SKM-1 (cell line): ENCODE data around the gene RNF13.
"Not testable (repeated sequence)": the region's sequence is repeated elsewhere in the genome, so short reads cannot be mapped to it uniquely, and the experiment has no call there.

Experiments
- DNase-seq: peaks from one replicate; lab custom pipeline; 2025; ENCODE audit not compliant: unreplicated experiment; lab: John Stamatoyannopoulos, UW

RNF13 gene

DNA sequence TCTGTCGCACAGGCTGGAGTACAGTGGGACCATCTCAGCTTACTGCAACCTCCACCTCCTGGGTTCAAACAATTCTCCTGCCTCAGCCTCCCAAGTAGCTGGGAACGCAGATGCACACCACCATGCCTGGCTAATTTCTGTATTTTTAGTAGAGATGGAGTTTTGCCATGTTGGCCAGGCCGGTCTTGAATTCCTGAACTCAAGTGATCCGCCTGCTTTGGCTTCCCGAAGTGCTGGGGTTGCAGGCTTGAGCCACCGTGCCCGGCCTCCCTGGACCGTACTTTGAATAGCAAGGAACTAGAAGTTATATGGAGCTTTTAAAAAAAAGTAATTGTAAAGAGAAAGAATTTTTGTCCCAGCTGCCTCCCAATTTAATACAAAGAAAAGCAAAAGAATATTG, 12.3 kb upstream of the RNF13 start:
- DNase-seq = no peak

DNA sequence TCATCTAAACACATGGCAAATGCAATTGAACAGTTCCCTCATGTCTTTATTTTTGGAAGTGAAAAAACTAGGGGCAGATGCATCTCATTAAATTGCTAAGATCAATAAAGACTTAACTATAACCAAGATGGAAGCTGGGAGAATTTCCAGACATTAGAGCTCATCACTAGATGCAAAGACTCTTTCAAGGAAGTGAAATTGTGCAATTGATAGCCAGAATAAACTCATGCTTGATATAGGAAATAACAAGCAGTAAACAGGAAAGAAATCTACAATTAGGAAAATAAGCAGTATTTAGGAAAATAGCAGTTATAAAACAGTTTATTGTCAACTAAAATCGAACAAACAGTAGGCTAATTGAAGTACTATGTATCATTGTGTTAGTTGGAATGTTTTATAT, 11.8 kb upstream of the RNF13 start:
- no peak for DNase-seq

DNA sequence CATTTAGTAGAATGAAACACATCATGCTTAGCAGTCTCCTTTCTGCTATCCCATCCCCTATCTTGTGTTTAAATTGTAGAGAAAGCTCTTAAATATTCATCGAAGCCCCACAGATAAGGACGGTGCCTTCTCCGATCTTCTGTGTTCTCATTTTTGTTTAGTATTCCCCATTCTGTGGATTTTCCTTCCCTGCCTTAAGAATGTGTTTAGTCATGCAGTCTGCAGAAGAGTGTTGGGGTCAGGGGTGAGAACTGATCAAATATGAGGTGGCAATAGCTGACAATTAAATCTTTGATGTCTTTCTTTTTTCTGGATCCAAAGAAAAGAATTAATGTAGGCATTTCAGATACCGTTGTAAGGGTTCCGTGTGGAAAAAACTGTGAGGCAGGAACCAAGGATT, 11.4 kb upstream of the RNF13 start:
- DNase-seq = no peak

DNA sequence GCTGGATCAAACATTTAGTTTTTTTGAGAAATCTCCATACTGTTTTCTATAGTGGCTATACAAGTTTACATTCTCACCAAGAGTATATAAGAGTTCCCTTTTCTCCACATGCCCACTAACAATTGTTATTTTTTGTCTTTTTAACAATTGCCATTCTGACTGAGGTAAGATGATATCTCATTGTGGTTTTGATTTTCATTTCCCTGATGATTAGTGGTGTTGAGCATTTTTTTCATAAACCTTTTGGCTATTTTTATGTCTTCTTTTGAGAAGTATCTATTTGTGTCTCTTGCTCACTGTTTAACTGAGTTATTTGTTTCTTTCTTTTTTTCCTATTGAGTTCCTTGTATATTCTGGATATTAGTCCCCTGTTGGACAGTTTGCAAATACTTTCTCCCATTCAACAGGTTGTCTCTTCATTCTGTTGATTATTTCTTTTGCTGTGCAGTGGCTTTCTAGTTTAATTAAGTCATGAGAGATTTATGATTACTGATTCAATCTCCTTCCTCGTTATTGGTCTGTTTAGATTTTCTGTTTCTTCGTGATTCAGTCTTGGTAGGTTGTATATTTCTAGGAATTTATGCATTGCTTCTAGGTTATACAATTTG, 6.7 kb upstream of the RNF13 start:
- DNase-seq = no peak

DNA sequence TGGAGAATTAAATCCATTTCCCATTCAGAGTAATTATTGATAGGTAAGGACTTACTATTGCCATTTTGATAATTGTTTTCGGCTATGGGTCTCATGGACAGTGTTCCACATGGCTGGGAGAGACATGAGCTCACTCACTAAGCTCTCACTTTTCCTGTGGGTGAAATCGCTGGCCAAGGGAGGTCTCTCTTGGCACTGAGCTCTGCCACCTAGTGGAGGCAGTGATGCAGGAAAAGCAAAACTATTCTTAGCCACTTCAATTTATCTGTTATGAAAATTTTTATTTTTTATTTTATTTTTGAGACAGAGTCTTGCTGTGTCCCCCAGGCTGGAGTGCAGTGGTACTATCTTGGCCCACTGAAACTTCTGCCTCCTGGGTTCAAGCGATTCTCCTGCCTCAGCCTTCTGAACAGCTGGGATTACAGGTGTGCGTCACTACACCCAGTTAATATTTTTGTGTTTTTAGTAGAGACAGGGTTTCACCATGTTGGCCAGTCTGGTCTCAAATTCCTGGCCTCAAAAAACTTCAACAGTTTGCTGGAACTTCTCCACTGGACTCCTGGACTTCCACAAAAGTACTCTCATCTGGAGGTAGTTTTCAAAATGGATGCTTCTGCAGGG, 4.7 kb upstream of the RNF13 start:
- DNase-seq = peak; percentile 64

DNA sequence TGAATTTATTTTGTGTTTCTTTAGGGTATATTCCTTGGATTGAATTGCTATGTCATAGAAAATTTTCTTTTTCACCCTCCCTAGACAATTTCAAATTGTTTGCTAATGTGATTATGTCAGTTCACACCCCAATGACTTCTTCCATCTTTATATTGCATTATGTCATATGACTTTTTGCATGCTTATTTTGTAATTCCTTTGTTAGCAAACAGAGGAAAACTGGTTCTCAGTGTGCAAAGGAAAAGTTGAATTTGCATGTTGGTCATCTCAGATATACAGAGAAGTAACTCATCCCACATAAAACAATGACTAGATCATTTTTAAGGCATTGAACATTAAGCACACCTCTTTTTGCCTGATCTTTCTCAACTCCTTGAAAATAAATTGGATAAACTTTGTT, 3.3 kb upstream of the RNF13 start:
- DNase-seq = no peak

DNA sequence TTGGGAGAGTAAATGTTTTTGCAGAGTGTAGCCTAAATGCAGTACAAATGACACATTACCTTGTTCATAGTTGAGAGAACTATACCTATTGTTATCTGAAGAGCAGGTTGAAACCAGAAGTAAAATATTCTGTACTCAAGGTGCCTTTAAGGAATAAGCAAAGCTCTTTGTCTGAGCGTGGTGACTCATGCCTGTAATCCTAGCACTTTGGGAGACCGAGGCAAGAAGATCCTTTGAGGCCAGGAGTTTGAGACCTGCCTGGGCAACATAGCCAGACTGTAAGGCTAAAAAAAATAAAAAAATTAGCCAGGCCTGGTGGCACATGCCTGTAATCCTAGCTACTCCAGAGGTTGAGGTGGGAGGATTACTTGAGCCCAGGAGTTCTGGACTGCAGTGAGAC, 2.2 kb upstream of the RNF13 start:
- no peak for DNase-seq

DNA sequence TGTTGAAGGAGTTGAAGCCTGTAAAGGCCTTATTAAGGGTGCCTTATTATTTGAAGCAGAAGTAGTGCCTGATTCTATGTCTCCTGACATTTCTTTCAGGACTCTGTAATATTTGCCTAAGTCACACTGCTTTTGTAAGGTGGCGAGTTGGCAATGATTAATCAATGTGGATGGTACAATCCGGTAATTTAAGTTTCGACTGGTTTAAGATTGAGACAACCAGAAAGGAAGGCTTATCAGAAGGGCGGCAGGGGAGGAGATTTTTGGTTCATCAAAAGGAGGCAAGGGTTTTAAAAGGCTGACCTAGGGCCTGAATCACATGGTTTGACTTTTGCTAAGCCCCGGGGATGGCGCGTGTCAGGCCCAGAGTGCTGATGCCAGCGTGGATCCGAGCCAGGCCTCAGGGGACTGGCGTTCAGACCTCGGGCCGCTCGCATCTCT, 830 bp upstream of the RNF13 start:
- no peak for DNase-seq

DNA sequence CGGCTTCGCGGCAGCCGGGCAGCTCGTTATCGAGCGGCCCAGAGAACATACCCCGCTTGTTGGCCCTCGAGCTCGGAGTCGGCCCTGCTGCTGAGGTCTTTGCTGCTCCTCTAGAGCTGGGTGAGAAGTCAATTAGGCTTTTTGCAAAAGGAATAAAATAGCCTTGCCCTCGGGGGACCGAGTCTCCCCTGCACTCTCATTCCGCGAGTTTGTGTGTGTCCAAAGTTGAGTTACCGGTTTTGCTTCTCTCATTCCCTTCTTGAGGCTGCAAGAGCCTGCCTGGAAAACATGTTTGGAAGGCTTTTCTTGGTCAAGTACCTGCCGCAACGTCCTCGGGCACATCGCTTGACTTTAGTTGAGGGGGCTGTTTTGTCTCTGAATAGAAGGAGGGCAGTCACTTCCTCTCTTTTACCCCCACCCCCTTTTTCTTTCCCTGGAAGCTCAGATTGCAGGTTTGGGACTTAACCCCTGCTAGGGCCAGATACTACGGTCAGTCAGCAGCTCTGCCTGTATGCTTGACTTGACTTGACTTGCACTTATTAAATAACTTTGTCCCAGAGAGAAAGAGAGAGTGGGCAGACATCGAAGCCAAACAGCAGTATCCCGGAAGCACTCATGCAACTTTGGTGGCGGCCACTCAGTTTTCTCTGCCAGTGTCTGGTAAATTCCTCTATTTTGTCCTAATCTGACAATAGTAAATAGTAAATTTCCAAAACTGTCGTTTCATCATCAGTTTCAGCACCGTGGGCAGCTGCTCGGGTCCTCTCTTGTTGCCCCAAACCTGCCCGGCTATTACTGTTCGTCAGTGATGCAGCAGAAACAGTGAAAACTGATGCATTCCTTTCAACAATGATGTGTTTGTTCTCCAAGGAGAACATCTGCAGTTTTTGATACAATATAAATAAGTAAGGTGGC, 609 bp downstream of the RNF13 start:
- no peak for DNase-seq

DNA sequence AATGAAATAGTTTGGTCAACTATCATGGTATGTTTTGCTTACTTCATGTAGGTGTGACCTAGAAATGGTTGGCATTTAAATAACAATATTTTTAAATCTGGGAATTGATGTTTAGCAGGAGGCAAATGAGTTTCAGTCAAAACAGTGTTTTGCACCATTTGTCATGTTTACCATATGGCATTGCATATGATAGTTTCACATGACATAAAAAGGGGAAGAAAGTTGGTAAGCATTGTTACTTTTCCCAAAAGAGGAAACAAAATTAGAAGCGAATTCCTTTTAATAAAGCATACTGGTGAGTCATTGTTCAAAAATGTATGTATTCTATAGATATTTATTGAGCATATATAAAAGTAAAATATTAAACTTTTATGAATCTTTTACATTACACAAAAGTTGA, 2.3 kb downstream of the RNF13 start:
- peak; percentile 8 for DNase-seq

DNA sequence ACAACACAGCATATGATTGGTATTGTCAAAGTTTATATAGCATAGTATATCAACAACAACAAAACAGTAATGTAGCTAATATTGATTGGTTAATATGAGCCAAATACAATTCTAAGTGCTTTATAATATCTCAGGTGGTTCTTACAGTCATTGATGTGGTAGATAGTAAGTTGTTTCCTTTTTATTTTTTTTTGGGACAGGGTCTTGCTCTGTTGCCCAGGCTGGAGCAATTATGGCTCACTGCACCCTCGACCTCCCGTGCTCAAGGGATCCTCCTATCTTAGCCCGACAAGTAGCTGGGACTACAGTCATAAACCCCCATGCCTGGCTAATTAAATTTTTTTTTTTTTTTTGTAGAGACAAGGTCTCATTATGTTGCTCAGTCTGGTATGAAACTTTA, 2.7 kb downstream of the RNF13 start:
- no peak for DNase-seq

DNA sequence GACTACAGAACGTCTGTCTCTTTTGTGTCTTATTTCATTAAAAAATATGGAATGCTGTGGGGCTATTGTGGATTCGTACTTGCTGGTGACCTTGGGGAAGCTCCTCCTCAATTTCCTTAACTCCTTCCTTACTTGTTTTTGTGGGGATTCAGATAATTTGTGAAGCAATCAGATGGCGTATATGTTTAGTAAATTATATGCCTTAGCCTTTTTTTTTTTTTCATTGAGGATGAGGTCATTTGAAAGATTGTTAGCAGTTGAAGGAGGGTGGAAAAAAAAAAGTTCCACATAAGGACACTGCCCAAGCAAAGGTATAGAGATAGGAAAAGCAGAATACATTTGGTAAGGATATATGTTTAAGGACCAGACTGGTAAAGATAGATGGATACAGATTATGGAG, 3.3 kb downstream of the RNF13 start:
- DNase-seq = no peak

DNA sequence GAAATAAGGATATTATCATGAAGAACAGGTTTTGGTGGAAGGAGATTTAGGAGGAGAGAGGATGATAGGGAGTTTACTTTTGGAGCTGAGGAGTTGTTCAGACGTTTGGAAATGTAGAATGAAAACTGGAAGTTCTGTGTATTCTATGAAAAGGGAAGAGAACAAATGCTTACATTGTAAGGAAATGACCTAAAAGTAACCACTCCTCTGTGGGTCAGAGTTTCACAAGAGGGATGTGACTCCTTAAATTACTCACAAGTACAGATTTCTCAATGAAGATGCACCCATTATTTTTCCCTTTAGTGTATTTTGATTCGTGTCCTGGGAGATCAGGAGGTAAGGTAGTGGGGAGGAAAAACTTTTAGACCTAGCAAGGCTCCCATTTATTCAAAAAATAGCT, 4.0 kb downstream of the RNF13 start:
- DNase-seq = peak; percentile 71

DNA sequence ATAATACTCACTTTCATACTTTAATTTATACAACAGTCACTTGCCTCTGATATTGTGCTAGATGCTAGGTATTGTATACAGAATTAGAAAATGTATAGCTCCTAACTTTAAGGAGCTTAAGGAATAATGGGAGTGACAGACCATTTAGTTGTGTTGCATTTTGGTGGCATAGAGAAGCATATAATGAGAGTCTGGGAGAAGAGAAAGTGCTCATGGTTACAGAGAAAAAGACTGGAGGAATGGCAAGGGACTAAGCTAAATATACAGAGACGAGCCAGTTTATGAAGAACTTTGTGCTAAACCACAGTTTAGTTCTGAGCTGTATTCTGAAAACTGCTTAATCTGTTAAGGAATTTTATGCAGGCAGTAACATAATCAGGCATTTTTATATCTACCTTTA, 6.4 kb downstream of the RNF13 start:
- no peak for DNase-seq

DNA sequence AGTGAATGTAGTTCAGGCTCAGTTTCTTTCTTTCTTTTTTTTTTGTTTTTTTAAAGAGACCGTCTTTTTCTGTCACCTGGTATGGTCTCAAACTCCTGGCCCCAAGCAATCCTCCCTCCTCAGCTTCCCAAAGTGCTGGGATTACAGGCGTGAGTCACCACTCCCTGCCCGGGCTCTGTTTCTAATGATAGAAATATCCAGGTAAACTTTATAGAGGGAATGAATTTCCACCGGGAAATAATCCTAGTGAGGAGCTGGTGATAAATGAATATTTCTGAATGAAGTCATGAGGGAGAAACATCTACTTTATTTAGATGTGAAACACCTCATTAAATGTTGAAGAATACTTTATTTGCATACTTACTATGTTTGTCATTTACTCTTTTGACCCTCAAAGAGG, 7.2 kb downstream of the RNF13 start:
- no peak for DNase-seq

DNA sequence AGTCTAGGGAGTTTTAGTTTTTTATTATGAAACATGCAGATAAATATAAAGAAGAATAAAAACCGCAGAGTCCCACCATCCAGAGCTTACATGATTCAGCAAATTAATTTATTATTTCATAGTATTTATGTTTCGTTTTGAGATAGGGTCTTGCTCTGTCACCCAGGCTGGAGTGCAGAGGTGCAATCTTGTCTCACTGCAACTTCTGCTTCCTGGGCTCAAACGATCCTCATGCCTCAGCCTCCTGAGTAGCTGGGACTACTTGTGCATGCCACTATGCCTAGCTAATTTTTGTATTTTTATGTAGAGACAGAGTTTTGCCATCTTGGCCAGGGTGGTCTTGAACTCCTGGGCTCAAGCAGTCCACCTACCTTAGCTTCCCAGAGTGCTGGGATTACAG, 13.6 kb downstream of the RNF13 start:
- DNase-seq = no peak

DNA sequence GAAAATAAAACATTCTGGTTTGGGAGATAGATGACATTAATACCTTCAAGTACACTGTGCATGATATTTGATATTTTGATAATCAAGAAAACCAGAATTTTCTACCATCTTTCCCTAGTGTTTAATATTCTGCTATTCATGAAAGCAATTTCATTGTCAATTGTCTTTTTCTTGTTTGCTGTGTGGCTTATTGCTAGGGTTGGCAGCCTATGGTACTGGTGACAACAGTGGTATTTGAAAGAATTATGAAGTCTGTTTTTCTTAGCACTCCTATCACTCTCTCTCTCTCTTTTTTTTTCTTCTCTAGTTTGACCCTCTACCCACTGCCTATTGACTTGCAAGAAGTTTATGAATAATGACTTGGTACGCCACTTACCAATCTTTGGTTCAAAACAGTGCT, 15.4 kb downstream of the RNF13 start:
- DNase-seq = no peak

DNA sequence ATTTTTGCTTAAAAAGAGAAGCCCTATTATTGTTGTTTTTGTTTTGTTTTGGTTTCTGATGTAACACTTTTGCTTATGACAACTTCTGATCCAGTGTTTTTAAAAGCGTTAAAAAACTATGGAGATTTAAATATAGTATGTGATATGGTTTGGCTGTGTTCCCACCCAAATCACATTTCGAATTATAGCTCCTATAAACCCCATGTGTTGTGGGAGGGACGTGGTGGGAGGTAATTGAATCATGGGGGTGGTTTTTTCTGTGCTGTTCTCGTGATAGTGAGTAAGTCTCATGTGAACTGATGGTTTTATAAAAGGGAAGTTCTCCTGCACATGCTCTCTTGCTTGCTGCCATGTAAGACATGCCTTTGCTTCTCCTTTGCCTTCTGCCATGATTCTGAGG, 16.6 kb downstream of the RNF13 start:
- not testable (repeated sequence) for DNase-seq

DNA sequence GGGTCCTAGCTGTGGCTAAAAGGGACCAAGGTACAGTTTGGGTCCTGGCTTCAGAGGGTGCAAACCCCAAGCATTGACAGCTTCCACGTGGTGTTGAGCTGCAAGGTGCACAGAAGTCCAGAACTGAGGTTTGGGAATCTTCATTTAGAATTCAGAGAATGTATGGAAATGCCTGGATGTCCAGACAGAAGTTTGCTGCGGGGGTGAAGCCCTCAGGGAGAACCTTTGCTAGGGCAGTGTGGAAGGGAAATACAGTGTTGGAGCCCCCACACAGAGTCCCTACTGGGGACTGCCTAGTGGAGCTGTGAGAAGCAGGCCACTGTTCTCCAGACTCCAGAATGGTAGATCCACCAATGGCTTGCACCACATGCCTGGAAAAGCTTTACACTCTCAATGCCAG, 17.9 kb downstream of the RNF13 start:
- no peak for DNase-seq

DNA sequence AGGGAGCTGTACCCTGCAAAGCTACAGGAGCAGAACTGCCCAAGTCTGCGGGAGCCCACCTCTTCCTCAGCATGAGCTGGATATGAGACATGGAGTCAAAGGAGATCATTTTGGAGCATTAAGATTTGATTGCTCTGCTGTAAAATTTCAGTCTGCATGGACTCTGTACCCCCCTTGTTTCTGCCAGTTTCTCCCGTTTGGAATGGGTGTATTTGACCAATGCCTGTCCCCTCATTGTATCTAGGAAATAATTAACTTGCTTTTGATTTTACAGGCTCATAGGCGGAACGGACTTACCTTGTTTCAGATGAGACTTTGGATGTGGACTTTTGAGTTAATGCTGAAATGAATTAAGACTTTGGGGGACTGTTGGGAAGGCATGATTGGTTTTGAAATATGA, 18.3 kb downstream of the RNF13 start:
- no peak for DNase-seq

DNA sequence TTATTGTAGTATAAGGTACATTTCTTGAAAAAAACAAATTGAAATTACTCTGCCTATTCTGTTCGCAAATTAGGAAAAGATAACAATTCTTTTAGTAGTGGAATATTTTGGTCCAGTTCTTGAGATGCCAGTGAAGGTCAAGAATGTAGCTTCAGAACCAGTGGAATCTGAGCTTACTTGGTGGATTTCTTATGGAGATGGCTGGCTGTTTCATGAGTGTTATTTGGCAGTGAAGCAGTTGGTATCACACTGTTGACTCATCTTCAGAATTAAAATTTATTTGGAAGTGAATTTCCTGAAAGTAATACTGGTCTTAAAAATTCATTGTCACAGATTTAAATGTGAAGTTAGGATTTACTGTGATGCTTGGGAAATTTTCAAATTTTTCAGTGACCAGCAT, 19.1 kb downstream of the RNF13 start:
- no peak for DNase-seq

DNA sequence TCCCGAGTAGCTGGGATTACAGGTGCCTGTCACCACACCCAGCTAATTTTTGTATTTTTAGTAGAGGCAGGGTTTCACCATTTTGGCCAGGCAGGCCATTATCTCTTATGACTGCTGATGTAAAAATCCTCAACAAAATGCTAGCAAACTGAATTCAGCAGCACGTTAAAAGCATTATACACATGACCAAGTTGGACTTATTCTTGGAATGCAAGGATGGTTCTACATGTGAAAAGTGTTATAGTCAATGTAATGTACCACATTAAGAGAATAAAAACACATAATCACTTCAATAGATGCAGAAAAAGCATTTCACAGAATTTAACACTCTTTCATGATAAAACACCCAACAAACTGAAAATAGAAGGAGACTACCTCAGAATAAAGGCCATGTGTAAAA, 20.2 kb downstream of the RNF13 start:
- DNase-seq = no peak
